ENCODE measurements around the gene POC1A.

- TF ChIP-seq CTCF (IDR thresholded peaks at IDR 0.05) (no peak), POLR2A (IDR thresholded peaks at IDR 0.05) (no peak)
Measured at GRCh38 chr3:52078781-52079560, 75.3 kb downstream of the POC1A start.

Data from uterus (tissue), 2 donors.